B cell (primary cell): ENCODE measurements around the gene RNF149. TPM values are rescaled to one million over a fixed set of nuclear protein-coding genes. Genes with fewer than 3 reads are reported as not detected.

ENCODE experiments used
- ATAC-seq: fragments of 200-7000 bp; cut with Tn5 transposase; one replicate; pipeline ENCODE4 v1.10.0; 2021; ENCODE audit warnings: low read depth, mild to moderate bottlenecking, moderate number of reproducible peaks, moderate library complexity
- CTCF ChIA-PET: fragments of 350-600 bp; sonication (Branson Sonifier 250); formaldehyde crosslinking; loops from one replicate; lab custom pipeline; 2021; ENCODE audit warnings: antibody characterized with exemption, inconsistent platforms; lab: Charles Lee
- POLR2A ChIA-PET: fragments of 350-600 bp; sonication (Branson Sonifier 250); formaldehyde crosslinking; loops from one replicate; lab custom pipeline; 2021; ENCODE audit warnings: antibody characterized with exemption; lab: Charles Lee
- DNase-seq: peaks from one replicate; pipeline ENCODE4 v3.0.0; 2013
- H2AFZ ChIP-seq: 2 replicates; pipeline ENCODE4 v1.6.1; 2012; ENCODE audit warnings: mild to moderate bottlenecking, low read depth, low read length; ENCODE audit not compliant: insufficient read depth, poor library complexity, severe bottlenecking
- H3K27ac ChIP-seq, 2 donors: 1 replicate in 1 of 2; 2 replicates in 1 of 2; pipeline ENCODE4 v1.5.1; 2012 to 2013; ENCODE audit warnings: low read length in 2 of 2, mild to moderate bottlenecking in 2 of 2, moderate library complexity in 1 of 2
- H3K27me3 ChIP-seq, 4 experiments: fragments of 200-600 bp in 1 of 4; sonication (generic) in 1 of 4; replicated peaks in 1 of 4; 1 replicate in 2 of 4; 2 replicates in 2 of 4; pipeline versions ENCODE4 v1.6.1 to v1.7.0; 2013 to 2016; ENCODE audit warnings: low read length in 3 of 4, mild to moderate bottlenecking in 2 of 4, mixed read lengths in 1 of 4, moderate library complexity in 1 of 4; ENCODE audit not compliant: insufficient read depth in 4 of 4, control insufficient read depth in 3 of 4; ENCODE audit errors: control extremely low read depth in 1 of 4
- H3K36me3 ChIP-seq, 2 experiments: replicated peaks in 1 of 2; 1 replicate in 1 of 2; 2 replicates in 1 of 2; pipeline versions ENCODE4 v1.6.1 to v1.7.1; 2013; ENCODE audit warnings: low read length in 1 of 2; ENCODE audit not compliant: insufficient read depth in 2 of 2, control insufficient read depth in 1 of 2; ENCODE audit errors: control extremely low read depth in 1 of 2, extremely low read depth in 1 of 2
- H3K4me1 ChIP-seq, 2 donors: fragments of 200-600 bp in 1 of 2; sonication (generic) in 1 of 2; 1 replicate in 1 of 2; 2 replicates in 1 of 2; pipeline versions ENCODE4 v1.5.1 to v1.6.1; 2013 to 2017; ENCODE audit warnings: low read length in 2 of 2; ENCODE audit not compliant: control insufficient read depth in 2 of 2, insufficient read depth in 2 of 2
- H3K4me2 ChIP-seq: replicated peaks from 2 replicates; pipeline ENCODE3; 2012; ENCODE audit warnings: mild to moderate bottlenecking, low read depth, low read length; ENCODE audit not compliant: poor library complexity, severe bottlenecking
- H3K4me3 ChIP-seq, 5 experiments: fragments of 200-600 bp in 1 of 5; sonication (generic) in 1 of 5; 1 replicate in 3 of 5; 2 replicates in 2 of 5; pipeline versions ENCODE4 v1.5.1 to v1.7.0; 2011 to 2016; ENCODE audit warnings: low read length in 4 of 5, mild to moderate bottlenecking in 4 of 5, low read depth in 2 of 5, control low read depth in 1 of 5, moderate library complexity in 1 of 5; ENCODE audit not compliant: insufficient read depth in 1 of 5; ENCODE audit errors: control extremely low read depth in 1 of 5, extremely low read depth in 1 of 5
- H3K79me2 ChIP-seq: fragments of 200-600 bp; sonication (generic); one replicate; pipeline ENCODE4 v1.6.0; 2016; ENCODE audit warnings: low read length; ENCODE audit not compliant: control insufficient read depth, insufficient read depth
- H3K9ac ChIP-seq: fragments of 200-600 bp; sonication (generic); 2 replicates; pipeline ENCODE4 v1.6.1; 2017; ENCODE audit warnings: mild to moderate bottlenecking, low read length, moderate library complexity
- H3K9me3 ChIP-seq, 3 donors: one replicate each; pipeline versions ENCODE4 v1.6.1 to v1.7.1; 2013; ENCODE audit warnings: low read length in 2 of 3; ENCODE audit not compliant: control insufficient read depth in 2 of 3, insufficient read depth in 1 of 3; ENCODE audit errors: control extremely low read depth in 1 of 3
- H4K20me1 ChIP-seq: 2 replicates; pipeline ENCODE4 v1.6.0; 2012; ENCODE audit warnings: mild to moderate bottlenecking, low read length; ENCODE audit not compliant: insufficient read depth, control insufficient read depth, poor library complexity, severe bottlenecking
- H3K27ac Mint-ChIP-seq: one replicate; pipeline ENCODE4 v1.8.0; 2021; ENCODE audit warnings: mixed read lengths
- H3K27me3 Mint-ChIP-seq: one replicate; pipeline ENCODE4 v1.8.0; 2021; ENCODE audit warnings: mixed read lengths
- H3K4me1 Mint-ChIP-seq: one replicate; pipeline ENCODE4 v1.8.0; 2021; ENCODE audit warnings: mixed read lengths
- H3K4me3 Mint-ChIP-seq: one replicate; pipeline ENCODE4 v1.8.0; 2021; ENCODE audit warnings: mixed read lengths
- H3K9me3 Mint-ChIP-seq: one replicate; pipeline ENCODE4 v1.8.0; 2022; ENCODE audit warnings: mixed read lengths; ENCODE audit not compliant: insufficient read depth
- CTCF ChIP-seq: fragments of 200-600 bp; IDR thresholded peaks from one replicate; pipeline ENCODE4 v1.8.0; 2022; ENCODE audit warnings: antibody characterized with exemption, mild to moderate bottlenecking
- EZH2 ChIP-seq: IDR thresholded peaks from 2 replicates; pipeline ENCODE4 v1.6.1; 2012; ENCODE audit warnings: borderline replicate concordance, low read depth, mild to moderate bottlenecking, moderate library complexity, low read length; ENCODE audit not compliant: insufficient read depth, poor library complexity, severe bottlenecking
- WGBS: methylation state at CpG from one replicate; pipeline ENCODE4 v1.1.5; 2013; ENCODE audit warnings: missing lambda C conversion rate; ENCODE audit not compliant: insufficient coverage; 5-methylcytosine and 5-hydroxymethylcytosine counted together
- intact Hi-C: fragments of 100-400 bp; cut with micrococcal nuclease; formaldehyde crosslinking; loops from one replicate; pipeline ENCODE4 v1.10.0; 2022
- polyA plus RNA-seq: library from polyadenylated mRNA; depleted of rRNA; stranded (reverse); fragments of >200 nt; gene quantifications from 2 replicates; pipeline ENCODE4 v1.2.3, GENCODE V29; 2012
- total RNA-seq, 2 donors: library from RNA; stranded (reverse); fragments of 120-200 nt in 1 of 2; gene quantifications; 1 replicate in 1 of 2; 2 replicates in 1 of 2; pipeline versions ENCODE4 v1.2.3 to v1.2.4, GENCODE V29; 2013 to 2022

Gene RNF149
- total and polyA plus RNA-seq, 2 donors (not counting 1 experiment from before 2014, with no cell fraction given) = 28.2 to 71.6 TPM

GRCh38 chr2:101340141-101340551 lies 31.6 kb upstream of the RNF149 start:
- TF ChIP-seq EZH2 (no peak), CTCF (no peak)
- Histone ChIP-seq H3K79me2 (no peaks in the 10 kb centered on the region), H3K36me3 (no peaks in the 10 kb centered on the region), H4K20me1 (no peaks in the 10 kb centered on the region), H3K4me3 (no peak overlapping the region), H3K4me2 (no peak overlapping the region), H3K27ac (no peak overlapping the region), H3K9me3 (peaks cover 0 to 7% (median 0%) of the 10 kb centered on the region in 3 donors), H3K27me3 (no peaks in the 10 kb centered on the region), H3K4me1 (peaks cover 0 to 8% of the 10 kb centered on the region in 2 donors), H3K9ac (no peak overlapping the region), H2AFZ (no peak overlapping the region)
- Mint-ChIP-seq H3K9me3 (no peaks in the 10 kb centered on the region), H3K27me3 (peaks cover 4% of the 10 kb centered on the region), H3K4me3 (no peak overlapping the region), H3K27ac (no peak overlapping the region), H3K4me1 (peaks cover 7% of the 10 kb centered on the region)
- ChIA-PET CTCF (interaction anchor here (0.6 to 5.2 kb wide), 7 partner anchors 8 to 910 kb away, joined by 3 to 58 read pairs (median 3); no protein-coding TSS in a partner anchor), POLR2A (no interaction called here)
- intact Hi-C loops = loop anchor here (10.0 kb wide), 1 partner anchor 1105 kb away; no protein-coding TSS in a partner anchor
- WGBS = 100% methylated on average over 1 of the region's 1 CpG
- ATAC-seq = no peak
- no peak for DNase-seq

GRCh38 chr2:101339266-101339880 lies 30.9 kb upstream of the RNF149 start:
- TF ChIP-seq CTCF (no peak), EZH2 (no peak)
- DNase-seq = no peak
- no peaks in the 10 kb centered on the region for H3K79me2 ChIP-seq
- WGBS = 86% methylated on average over 1 of the region's 4 CpGs
- H3K36me3 ChIP-seq = no peaks in the 10 kb centered on the region
- Mint-ChIP-seq H3K9me3 (no peaks in the 10 kb centered on the region), H3K4me3 (no peak overlapping the region), H3K27ac (no peak overlapping the region), H3K27me3 (peaks cover 4% of the 10 kb centered on the region), H3K4me1 (peaks cover 7% of the 10 kb centered on the region)
- H3K4me2 ChIP-seq = no peak overlapping the region
- ChIA-PET CTCF (interaction anchor here (0.9 to 5.2 kb wide), 2 partner anchors 492 to 901 kb away, joined by 4 to 58 read pairs; no protein-coding TSS in a partner anchor), POLR2A (interaction anchor here (0.6 kb wide), 1 partner anchor 55 kb away, joined by 6 read pairs; no protein-coding TSS in a partner anchor)
- no peak overlapping the region for H3K27ac ChIP-seq
- H3K9me3 ChIP-seq = peaks cover 0 to 7% (median 0%) of the 10 kb centered on the region in 3 donors
- ATAC-seq = no peak
- intact Hi-C loops = no loop called here
- peaks cover 0 to 8% of the 10 kb centered on the region in 2 donors for H3K4me1 ChIP-seq
- no peaks in the 10 kb centered on the region for H4K20me1 ChIP-seq
- no peak overlapping the region for H3K4me3 ChIP-seq
- no peak overlapping the region for H2AFZ ChIP-seq
- no peaks in the 10 kb centered on the region for H3K27me3 ChIP-seq
- no peak overlapping the region for H3K9ac ChIP-seq
